Hindlimb muscle (tissue), 1 donor: ENCODE results near the gene TAF3. TPM values are rescaled to one million over a fixed set of nuclear protein-coding genes. Genes with fewer than 3 reads are reported as not detected.
"Not testable (repeated sequence)": the region's sequence is repeated elsewhere in the genome, so short reads cannot be mapped to it uniquely, and the experiment has no call there.

Experiments used
- DNase-seq: peaks from one replicate; pipeline ENCODE4 v3.0.0-alpha.2; 2013
- polyA plus RNA-seq: library from polyadenylated mRNA; unstranded; fragments of 120-200 nt; gene quantifications from one replicate; pipeline ENCODE4 v1.2.1, GENCODE V29; 2013; ENCODE audit not compliant: insufficient read length

TAF3 gene
- 6.3 TPM for polyA plus RNA-seq

- DNase-seq: peak; percentile 94
Measured at GRCh38 chr10:7818295-7819120, at the start of gene TAF3. TSS of gene TAF3 (plus strand) at chr10:7818505. CDS start at chr10:7818710, 205 bp downstream.

- DNase-seq: no peak
Measured at GRCh38 chr10:7773845-7774801, 44.2 kb upstream of the TAF3 start.

- DNase-seq: no peak
Measured at GRCh38 chr10:7776777-7777176, 41.5 kb upstream of the TAF3 start.

- not testable (repeated sequence) for DNase-seq
Measured at GRCh38 chr10:7782194-7782593, 36.1 kb upstream of the TAF3 start.

GRCh38 chr10:7786430-7786829, 31.9 kb upstream of the TAF3 start:
- DNase-seq: no peak

- no peak for DNase-seq
Measured at GRCh38 chr10:7787150-7787856, 31.0 kb upstream of the TAF3 start.

- DNase-seq: peak; percentile 99
Measured at GRCh38 chr10:7787857-7788638, 30.3 kb upstream of the TAF3 start, which contains the start of the genes ATP5F1C and KIN. TSS of gene ATP5F1C (plus strand) at chr10:7788177. CDS start at chr10:7788208, 31 bp downstream. TSS of gene KIN (minus strand) at chr10:7787993. CDS start at chr10:7787933, 60 bp downstream.

- peak; percentile 3 for DNase-seq
Measured at GRCh38 chr10:7788639-7789286, 29.5 kb upstream of the TAF3 start.

GRCh38 chr10:7789390-7789789, 28.9 kb upstream of the TAF3 start:
- no peak for DNase-seq

- no peak for DNase-seq
Measured at GRCh38 chr10:7792541-7792940, 25.8 kb upstream of the TAF3 start.

- DNase-seq: no peak
Measured at GRCh38 chr10:7794251-7795026, 23.9 kb upstream of the TAF3 start.

GRCh38 chr10:7795605-7796004, 22.7 kb upstream of the TAF3 start:
- no peak for DNase-seq

GRCh38 chr10:7797582-7797981, 20.7 kb upstream of the TAF3 start:
- DNase-seq: no peak

- DNase-seq: no peak
Measured at GRCh38 chr10:7802606-7803005, 15.7 kb upstream of the TAF3 start.

- no peak for DNase-seq
Measured at GRCh38 chr10:7804216-7804615, 14.1 kb upstream of the TAF3 start.

GRCh38 chr10:7804741-7805140, 13.6 kb upstream of the TAF3 start:
- DNase-seq: no peak

GRCh38 chr10:7808686-7809267, 9.5 kb upstream of the TAF3 start:
- no peak for DNase-seq

- no peak for DNase-seq
Measured at GRCh38 chr10:7810443-7810842, 7.9 kb upstream of the TAF3 start.

- DNase-seq: no peak
Measured at GRCh38 chr10:7811000-7811399, 7.3 kb upstream of the TAF3 start.

GRCh38 chr10:7811743-7812142, 6.6 kb upstream of the TAF3 start:
- DNase-seq: not testable (repeated sequence)
